ENCODE data around the gene LRP8.

Gene LRP8

GRCh38 chr1:53316766-53317581, 10.9 kb downstream of the LRP8 start:
- Histone ChIP-seq H3K79me2 (ENCODE audit: insufficient read depth, low read length) (peaks cover 81% of the 10 kb centered on the region; the same call in 1 of the 2 replicates), H3K9me3 (ENCODE audit: insufficient read depth, low read depth, low read length) (no peaks in the 10 kb centered on the region), H4K20me1 (ENCODE audit: insufficient read depth, low read length, poor library complexity, severe bottlenecking) (peaks cover 6% of the 10 kb centered on the region), H3K4me2 (ENCODE audit: low read depth, low read length, poor library complexity, severe bottlenecking) (peak overlapping the region; percentile 62), H3K4me1 (ENCODE audit: insufficient read depth, low read length, poor library complexity, severe bottlenecking) (peaks cover 21% of the 10 kb centered on the region), H3K36me3 (ENCODE audit: insufficient read depth, low read length) (peaks cover 40% of the 10 kb centered on the region; the same call in 1 of the 2 replicates), H3K4me3 (ENCODE audit: low read length, poor library complexity, severe bottlenecking) (peak overlapping the region; percentile 31), H3K27me3 (ENCODE audit: insufficient read depth, low read length, poor library complexity, severe bottlenecking) (no peaks in the 10 kb centered on the region), H3K9ac (ENCODE audit: low read depth, low read length, poor library complexity, severe bottlenecking) (peak overlapping the region; percentile 53), H3K9me2 (replicated peaks; ENCODE audit: low read depth, low read length) (no peaks in the 10 kb centered on the region), H2AFZ (ENCODE audit: low read length) (no peak overlapping the region), H3F3A (ENCODE audit: low read depth) (no peaks in the 10 kb centered on the region)
- TF ChIP-seq EZH2phosphoT487 (IDR thresholded peaks at IDR 0.05; ENCODE audit: borderline replicate concordance) = no peak

GRCh38 chr1:53316424-53316765, 11.5 kb downstream of the LRP8 start:
- Histone ChIP-seq H3K4me3 (ENCODE audit: low read length, poor library complexity, severe bottlenecking) (peak overlapping the region; percentile 31), H3K4me1 (ENCODE audit: insufficient read depth, low read length, poor library complexity, severe bottlenecking) (peaks cover 25% of the 10 kb centered on the region), H2AFZ (ENCODE audit: low read length) (no peak overlapping the region), H3K9me2 (replicated peaks; ENCODE audit: low read depth, low read length) (no peaks in the 10 kb centered on the region), H3K9me3 (ENCODE audit: insufficient read depth, low read depth, low read length) (no peaks in the 10 kb centered on the region), H4K20me1 (ENCODE audit: insufficient read depth, low read length, poor library complexity, severe bottlenecking) (peaks cover 4% of the 10 kb centered on the region), H3K27me3 (ENCODE audit: insufficient read depth, low read length, poor library complexity, severe bottlenecking) (no peaks in the 10 kb centered on the region), H3K36me3 (ENCODE audit: insufficient read depth, low read length) (peaks cover 42% of the 10 kb centered on the region; the same call in 1 of the 2 replicates), H3K9ac (ENCODE audit: low read depth, low read length, poor library complexity, severe bottlenecking) (peak overlapping the region; percentile 53), H3K4me2 (ENCODE audit: low read depth, low read length, poor library complexity, severe bottlenecking) (peak overlapping the region; percentile 62), H3K79me2 (ENCODE audit: insufficient read depth, low read length) (peaks cover 80% of the 10 kb centered on the region; the same call in 1 of the 2 replicates), H3F3A (ENCODE audit: low read depth) (no peaks in the 10 kb centered on the region)
- TF ChIP-seq CTCF (conservative IDR thresholded peaks at IDR 0.05; ENCODE audit: low read length) = no peak

GRCh38 chr1:53315456-53316423, 12.1 kb downstream of the LRP8 start:
- Histone ChIP-seq H3K79me2 (ENCODE audit: insufficient read depth, low read length) (peaks cover 74% of the 10 kb centered on the region; the same call in 1 of the 2 replicates), H3K4me3 (ENCODE audit: low read length, poor library complexity, severe bottlenecking) (peak overlapping the region; percentile 31), H2AFZ (ENCODE audit: low read length) (no peak overlapping the region), H3F3A (ENCODE audit: low read depth) (no peaks in the 10 kb centered on the region), H3K9me3 (ENCODE audit: insufficient read depth, low read depth, low read length) (no peaks in the 10 kb centered on the region), H3K4me2 (ENCODE audit: low read depth, low read length, poor library complexity, severe bottlenecking) (peak overlapping the region; percentile 62), H3K9me2 (replicated peaks; ENCODE audit: low read depth, low read length) (no peaks in the 10 kb centered on the region), H4K20me1 (ENCODE audit: insufficient read depth, low read length, poor library complexity, severe bottlenecking) (peaks cover 4% of the 10 kb centered on the region), H3K4me1 (ENCODE audit: insufficient read depth, low read length, poor library complexity, severe bottlenecking) (peaks cover 26% of the 10 kb centered on the region), H3K9ac (ENCODE audit: low read depth, low read length, poor library complexity, severe bottlenecking) (peak overlapping the region; percentile 53), H3K27me3 (ENCODE audit: insufficient read depth, low read length, poor library complexity, severe bottlenecking) (no peaks in the 10 kb centered on the region), H3K36me3 (ENCODE audit: insufficient read depth, low read length) (peaks cover 38% of the 10 kb centered on the region; the same call in 1 of the 2 replicates)
- no peak for TF ChIP-seq EZH2phosphoT487 (IDR thresholded peaks at IDR 0.05; ENCODE audit: borderline replicate concordance)

- Histone ChIP-seq H4K20me1 (ENCODE audit: insufficient read depth, low read length, poor library complexity, severe bottlenecking) (peaks cover 7% of the 10 kb centered on the region), H3K4me2 (ENCODE audit: low read depth, low read length, poor library complexity, severe bottlenecking) (no peak overlapping the region), H3F3A (ENCODE audit: low read depth) (no peaks in the 10 kb centered on the region), H3K9ac (ENCODE audit: low read depth, low read length, poor library complexity, severe bottlenecking) (no peak overlapping the region), H3K36me3 (ENCODE audit: insufficient read depth, low read length) (peaks cover 36% of the 10 kb centered on the region; the same call in 1 of the 2 replicates), H2AFZ (ENCODE audit: low read length) (no peak overlapping the region), H3K79me2 (ENCODE audit: insufficient read depth, low read length) (peaks cover 72% of the 10 kb centered on the region; the same call in 1 of the 2 replicates), H3K4me1 (ENCODE audit: insufficient read depth, low read length, poor library complexity, severe bottlenecking) (peaks cover 26% of the 10 kb centered on the region), H3K27me3 (ENCODE audit: insufficient read depth, low read length, poor library complexity, severe bottlenecking) (no peaks in the 10 kb centered on the region), H3K4me3 (ENCODE audit: low read length, poor library complexity, severe bottlenecking) (no peak overlapping the region), H3K9me3 (ENCODE audit: insufficient read depth, low read depth, low read length) (no peaks in the 10 kb centered on the region), H3K9me2 (replicated peaks; ENCODE audit: low read depth, low read length) (no peaks in the 10 kb centered on the region)
- TF ChIP-seq CTCF (conservative IDR thresholded peaks at IDR 0.05; ENCODE audit: low read length) = no peak
- no peak for TF ChIP-seq EZH2phosphoT487 (IDR thresholded peaks at IDR 0.05; ENCODE audit: borderline replicate concordance)
Measured at GRCh38 chr1:53315046-53315445, 12.8 kb downstream of the LRP8 start.
